Colonic mucosa (tissue), 4 donors: ENCODE results near the gene RAP1GAP2. TPM values are rescaled to one million over a fixed set of nuclear protein-coding genes. Genes with fewer than 3 reads are reported as not detected.

Source experiments
- DNase-seq: peaks from one replicate; pipeline ENCODE4 v3.0.0-alpha.2; 2020
- H3K27ac ChIP-seq: fragments of 200-600 bp; one replicate; pipeline ENCODE4 v1.8.0; 2021
- H3K27me3 ChIP-seq: fragments of 200-600 bp; one replicate; pipeline ENCODE4 v1.8.0; 2021
- H3K36me3 ChIP-seq: fragments of 200-600 bp; one replicate; pipeline ENCODE4 v1.8.0; 2021
- H3K4me1 ChIP-seq: fragments of 200-600 bp; one replicate; pipeline ENCODE4 v1.8.0; 2021; ENCODE audit warnings: mild to moderate bottlenecking
- H3K4me3 ChIP-seq: fragments of 200-600 bp; one replicate; pipeline ENCODE4 v1.8.0; 2021
- H3K9ac ChIP-seq, 2 donors: one replicate each; pipeline ENCODE4 v1.7.0; 2013; ENCODE audit warnings: control low read depth in 2 of 2, low read depth in 2 of 2, low read length in 2 of 2
- H3K9me3 ChIP-seq: fragments of 200-600 bp; one replicate; pipeline ENCODE4 v1.8.0; 2021
- intact Hi-C: fragments of 100-400 bp; cut with DNase I; formaldehyde crosslinking; loops from one replicate; pipeline ENCODE4 v1.14.1; 2022
- total RNA-seq, 2 donors: library from RNA; stranded (reverse); fragmentation: NEBNext Ultra II Directional in 1 of 2; extraction: Animal tissue kit (Norgen Biotek cat#: 25700) in 1 of 2; gene quantifications; one replicate each; pipeline ENCODE4 v1.2.1, GENCODE V29; 2021
- TF ChIP-seq, protein P1 (sequence below): fragments of 200-600 bp; IDR thresholded peaks from one replicate; pipeline ENCODE4 v1.8.0; 2022; ENCODE audit warnings: antibody characterized with exemption, mild to moderate bottlenecking
- donor health status: healthy.
- donor health status: DM: no; HTN: no; CAD: no.
- donor health status: DM: no; HTN: no; CAD: no.

RAP1GAP2 gene
- total RNA-seq, 2 donors from 2014 or later = 45.2 to 45.4 TPM

DNA sequence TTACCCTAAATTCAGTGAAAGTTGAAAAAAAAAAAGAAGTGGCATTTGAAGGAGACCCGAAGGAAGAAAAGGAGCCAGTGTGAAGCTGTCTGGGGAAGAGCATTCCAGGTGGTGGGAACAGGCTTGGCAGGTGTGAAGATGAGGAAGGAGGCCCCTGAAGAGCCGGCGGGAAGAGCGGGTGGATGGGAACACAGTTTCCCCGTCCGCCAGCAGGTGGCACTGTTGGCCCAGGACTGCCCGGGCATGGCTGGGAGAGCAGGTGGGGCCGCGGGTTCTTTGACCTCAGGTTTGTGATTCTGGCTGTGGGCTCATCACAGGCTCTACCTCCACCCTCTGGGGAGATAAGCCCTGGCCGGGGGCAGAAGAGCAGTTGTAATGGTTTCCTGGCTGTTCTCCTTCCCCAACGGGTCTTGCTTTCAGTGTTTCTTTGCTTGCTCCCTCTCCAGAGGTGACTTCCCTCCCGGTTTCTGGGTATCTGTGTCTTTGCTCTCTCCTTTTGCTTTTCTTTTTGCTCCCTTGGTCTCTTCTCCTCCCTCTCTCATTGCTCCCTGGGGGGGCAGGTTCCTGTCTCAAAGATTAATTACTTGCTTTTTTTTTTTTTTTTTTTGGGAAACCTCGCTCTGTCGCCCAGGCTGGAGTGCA is 32.3 kb downstream of the RAP1GAP2 start:
- Histone ChIP-seq H3K4me1 (no peaks in the 10 kb centered on the region), H3K27ac (no peak overlapping the region), H3K36me3 (no peaks in the 10 kb centered on the region), H3K9me3 (no peaks in the 10 kb centered on the region), H3K27me3 (no peaks in the 10 kb centered on the region), H3K4me3 (no peak overlapping the region), H3K9ac (no peak overlapping the region)
- peak; percentile 87 for DNase-seq
- TF ChIP-seq, protein P1, sequence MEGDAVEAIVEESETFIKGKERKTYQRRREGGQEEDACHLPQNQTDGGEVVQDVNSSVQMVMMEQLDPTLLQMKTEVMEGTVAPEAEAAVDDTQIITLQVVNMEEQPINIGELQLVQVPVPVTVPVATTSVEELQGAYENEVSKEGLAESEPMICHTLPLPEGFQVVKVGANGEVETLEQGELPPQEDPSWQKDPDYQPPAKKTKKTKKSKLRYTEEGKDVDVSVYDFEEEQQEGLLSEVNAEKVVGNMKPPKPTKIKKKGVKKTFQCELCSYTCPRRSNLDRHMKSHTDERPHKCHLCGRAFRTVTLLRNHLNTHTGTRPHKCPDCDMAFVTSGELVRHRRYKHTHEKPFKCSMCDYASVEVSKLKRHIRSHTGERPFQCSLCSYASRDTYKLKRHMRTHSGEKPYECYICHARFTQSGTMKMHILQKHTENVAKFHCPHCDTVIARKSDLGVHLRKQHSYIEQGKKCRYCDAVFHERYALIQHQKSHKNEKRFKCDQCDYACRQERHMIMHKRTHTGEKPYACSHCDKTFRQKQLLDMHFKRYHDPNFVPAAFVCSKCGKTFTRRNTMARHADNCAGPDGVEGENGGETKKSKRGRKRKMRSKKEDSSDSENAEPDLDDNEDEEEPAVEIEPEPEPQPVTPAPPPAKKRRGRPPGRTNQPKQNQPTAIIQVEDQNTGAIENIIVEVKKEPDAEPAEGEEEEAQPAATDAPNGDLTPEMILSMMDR = peak; percentile 90
- intact Hi-C loops = loop anchor here (5.0 kb wide), 1 partner anchor 184 kb away; no protein-coding TSS in a partner anchor

DNA sequence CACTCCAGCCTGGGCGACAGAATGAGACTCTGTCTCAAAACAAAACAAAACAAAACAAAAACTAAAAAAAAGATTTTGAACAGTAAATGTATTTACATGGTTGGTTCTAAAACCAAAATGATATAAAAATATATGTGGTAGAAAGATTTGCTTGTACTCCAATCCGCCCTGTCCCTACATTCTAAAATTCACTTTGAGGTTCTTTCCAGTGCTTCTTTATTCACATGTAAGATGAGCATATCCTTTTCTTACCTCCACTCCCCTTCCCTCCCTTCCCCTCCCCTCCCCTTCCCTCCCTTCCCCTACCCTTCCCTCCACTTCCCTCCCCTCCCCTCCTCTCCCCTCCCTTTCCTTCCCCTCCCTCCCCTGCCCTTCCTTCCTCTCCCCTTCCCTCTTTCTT is 34.4 kb downstream of the RAP1GAP2 start:
- Histone ChIP-seq H3K36me3 (no peaks in the 10 kb centered on the region), H3K27ac (no peak overlapping the region), H3K4me1 (no peaks in the 10 kb centered on the region), H3K27me3 (no peaks in the 10 kb centered on the region), H3K9me3 (no peaks in the 10 kb centered on the region), H3K4me3 (no peak overlapping the region), H3K9ac (no peak overlapping the region)
- TF ChIP-seq, protein P1 = no peak
- intact Hi-C loops = no loop called here
- no peak for DNase-seq

GRCh38 chr17:2835780-2836179 is 39.5 kb downstream of the RAP1GAP2 start:
- no peak for DNase-seq
- no peaks in the 10 kb centered on the region for H3K27me3 ChIP-seq
- TF ChIP-seq, protein P1 = no peak
- no peaks in the 10 kb centered on the region for H3K9me3 ChIP-seq
- H3K27ac ChIP-seq = no peak overlapping the region
- no peak overlapping the region for H3K4me3 ChIP-seq
- H3K9ac ChIP-seq = no peak overlapping the region
- intact Hi-C loops = no loop called here
- H3K36me3 ChIP-seq = no peaks in the 10 kb centered on the region
- H3K4me1 ChIP-seq = no peaks in the 10 kb centered on the region

GRCh38 chr17:2837147-2837561 is 40.9 kb downstream of the RAP1GAP2 start:
- intact Hi-C loops = no loop called here

DNA sequence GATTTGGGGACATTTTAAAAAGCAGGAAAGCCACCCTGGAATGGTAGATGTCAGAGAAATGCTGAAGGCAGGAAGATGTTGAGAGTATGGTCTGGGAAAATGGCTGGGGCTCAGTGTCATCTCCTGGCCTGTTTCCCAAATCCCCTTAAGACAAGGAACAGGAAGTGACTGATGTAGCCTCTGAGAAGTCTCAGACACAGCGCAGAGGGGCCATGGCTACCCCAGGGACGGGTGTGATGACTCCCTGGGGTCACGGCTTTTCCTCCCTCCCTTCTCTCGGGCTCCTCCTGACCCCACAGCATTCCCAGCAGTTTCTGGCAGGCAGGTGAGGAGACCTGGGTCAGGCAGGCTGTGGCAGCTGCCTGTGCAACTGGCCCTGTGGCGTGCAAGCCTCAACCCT is 45.4 kb downstream of the RAP1GAP2 start:
- H3K4me1 ChIP-seq = peaks cover 4% of the 10 kb centered on the region
- H3K9me3 ChIP-seq = no peaks in the 10 kb centered on the region
- H3K27me3 ChIP-seq = no peaks in the 10 kb centered on the region
- H3K36me3 ChIP-seq = no peaks in the 10 kb centered on the region
- H3K27ac ChIP-seq = no peak overlapping the region
- TF ChIP-seq, protein P1 = no peak
- intact Hi-C loops = no loop called here
- H3K9ac ChIP-seq = no peak overlapping the region
- no peak overlapping the region for H3K4me3 ChIP-seq
- DNase-seq = no peak

More at GRCh38 chr17:2837147-2837561, 40.9 kb downstream of the RAP1GAP2 start:
- H3K4me1 ChIP-seq = no peaks in the 10 kb centered on the region
- H3K36me3 ChIP-seq = no peaks in the 10 kb centered on the region
- TF ChIP-seq, protein P1 = no peak
- H3K27ac ChIP-seq = no peak overlapping the region
- no peak for DNase-seq
- H3K4me3 ChIP-seq = no peak overlapping the region
- H3K9me3 ChIP-seq = no peaks in the 10 kb centered on the region
- H3K27me3 ChIP-seq = no peaks in the 10 kb centered on the region
- no peak overlapping the region for H3K9ac ChIP-seq
